Ovary (tissue), 3 donors: Measurements from ENCODE around the gene TYSND1.

ENCODE experiments used
- CTCF ChIP-seq, 3 donors: fragments of 450-650 bp in 2 of 3; fragments of 200-600 bp in 1 of 3; IDR thresholded peaks; one replicate each; pipeline versions ENCODE4 v1.5.1 to v1.8.0; 2016 to 2022; ENCODE audit warnings: antibody characterized with exemption in 3 of 3, mild to moderate bottlenecking in 1 of 3
- POLR2A ChIP-seq: fragments of 450-650 bp; IDR thresholded peaks from one replicate; pipeline ENCODE4 v1.6.1; 2017; ENCODE audit warnings: antibody characterized with exemption, mild to moderate bottlenecking, moderate library complexity
- donor health status: DM: no; HTN: no; CAD: no.

GRCh38 chr10:70125918-70126552 lies 20.5 kb downstream of the TYSND1 start:
- no peak for TF ChIP-seq CTCF (IDR thresholded peaks at IDR 0.05)
- TF ChIP-seq POLR2A: no peak
